H1 (cell line): ENCODE results near the gene ME3. TPM values are rescaled to one million over a fixed set of nuclear protein-coding genes. Genes with fewer than 3 reads are reported as not detected.

ENCODE experiments used
- CTCF ChIA-PET: fragments of 300-600 bp; sonication (Branson Sonifier 250); formaldehyde crosslinking; loops from one replicate; lab custom pipeline; 2021; ENCODE audit not compliant: partially characterized antibody; lab: Charles Lee
- POLR2A ChIA-PET: fragments of 300-600 bp; sonication (Branson Sonifier 250); formaldehyde crosslinking; loops from one replicate; lab custom pipeline; 2021; ENCODE audit warnings: inconsistent platforms; ENCODE audit not compliant: partially characterized antibody; lab: Charles Lee
- DNase-seq, 2 experiments: peaks; one replicate each; pipeline versions ENCODE4 v3.0.0 to v3.0.0-alpha.2; 2010 to 2022; ENCODE audit warnings: low spot score in 2 of 2, low read depth in 1 of 2, mixed read lengths in 1 of 2
- FAIRE-seq: peaks from 2 replicates; lab custom pipeline; 2011; peaks lifted over from hg19 to GRCh38; lab: Jason Lieb, UNC
- H2AFZ ChIP-seq: 2 replicates; pipeline ENCODE4 v1.8.1; 2012; ENCODE audit warnings: low read length, inconsistent platforms
- H2AK5ac ChIP-seq: 2 replicates; pipeline ENCODE4 v1.6.1; 2013; ENCODE audit warnings: low read depth, low read length
- H2BK120ac ChIP-seq: replicated peaks from 2 replicates; pipeline ENCODE3; 2013; ENCODE audit warnings: low read depth, low read length, inconsistent platforms
- H2BK12ac ChIP-seq: 2 replicates; pipeline ENCODE4 v1.6.1; 2013; ENCODE audit warnings: low read depth, low read length
- H2BK15ac ChIP-seq: 2 replicates; pipeline ENCODE4 v1.6.1; 2013; ENCODE audit warnings: low read length
- H2BK20ac ChIP-seq: 2 replicates; pipeline ENCODE4 v1.6.1; 2013; ENCODE audit warnings: low read length
- H2BK5ac ChIP-seq: 2 replicates; pipeline ENCODE4 v1.6.1; 2013; ENCODE audit warnings: low read depth, low read length
- H3K14ac ChIP-seq: 2 replicates; pipeline ENCODE4 v1.6.1; 2013; ENCODE audit warnings: inconsistent platforms; ENCODE audit not compliant: insufficient read length
- H3K18ac ChIP-seq: 2 replicates; pipeline ENCODE4 v1.6.1; 2013; ENCODE audit warnings: low read length; ENCODE audit errors: extremely low read depth
- H3K23ac ChIP-seq: 2 replicates; pipeline ENCODE4 v1.6.1; 2013; ENCODE audit warnings: inconsistent platforms; ENCODE audit not compliant: insufficient read length
- H3K23me2 ChIP-seq: 2 replicates; pipeline ENCODE4 v1.6.1; 2013; ENCODE audit warnings: low read depth, low read length
- H3K27ac ChIP-seq: 2 replicates; pipeline ENCODE4 v1.6.1; 2011; ENCODE audit warnings: low read depth, low read length, inconsistent platforms
- H3K27me3 ChIP-seq, 4 experiments: replicated peaks in 1 of 4; 1 replicate in 1 of 4; 2 replicates in 3 of 4; pipeline versions ENCODE4 v1.6.1 to v1.8.1; 2011 to 2013; ENCODE audit warnings: low read length in 3 of 4, mild to moderate bottlenecking in 3 of 4, inconsistent platforms in 2 of 4, mixed read lengths in 2 of 4, moderate library complexity in 1 of 4; ENCODE audit not compliant: control insufficient read depth in 3 of 4, insufficient read depth in 3 of 4; ENCODE audit errors: extremely low read depth in 1 of 4
- H3K36me3 ChIP-seq, 4 experiments: 2 replicates each; pipeline versions ENCODE4 v1.6.1 to v1.8.1; 2011 to 2013; ENCODE audit warnings: mild to moderate bottlenecking in 4 of 4, low read length in 3 of 4, moderate library complexity in 2 of 4, control low read depth in 1 of 4, inconsistent platforms in 1 of 4; ENCODE audit not compliant: insufficient read depth in 4 of 4, control insufficient read depth in 2 of 4
- H3K4ac ChIP-seq: replicated peaks from 2 replicates; pipeline ENCODE3; 2013; ENCODE audit warnings: low read length, low read depth, mixed read lengths, inconsistent platforms; ENCODE audit not compliant: insufficient read length
- H3K4me1 ChIP-seq, 4 experiments: replicated peaks in 1 of 4; 1 replicate in 1 of 4; 2 replicates in 3 of 4; pipeline versions ENCODE4 v1.6.1 to v1.8.1; 2011 to 2013; ENCODE audit warnings: low read length in 3 of 4, inconsistent platforms in 2 of 4, mixed read lengths in 1 of 4; ENCODE audit not compliant: insufficient read depth in 4 of 4, control insufficient read depth in 3 of 4
- H3K4me2 ChIP-seq, 2 experiments: 2 replicates each; pipeline versions ENCODE4 v1.6.1 to v1.8.1; 2011 to 2013; ENCODE audit warnings: low read depth in 2 of 2, low read length in 2 of 2, control low read depth in 1 of 2, inconsistent platforms in 1 of 2, mild to moderate bottlenecking in 1 of 2; ENCODE audit not compliant: insufficient read depth in 1 of 2
- H3K4me3 ChIP-seq, 4 experiments: fragments of 200-600, 300-600 bp in 1 of 4; sonication (generic), shearing (Covaris generic), sonication (Bioruptor Twin) in 1 of 4; 2 replicates each; pipeline versions ENCODE4 v1.5.1 to v1.8.1; 2011 to 2016; ENCODE audit warnings: low read length in 4 of 4, low read depth in 3 of 4, control low read depth in 2 of 4, inconsistent platforms in 2 of 4, mild to moderate bottlenecking in 2 of 4, mixed read lengths in 1 of 4, moderate library complexity in 1 of 4; ENCODE audit not compliant: insufficient read depth in 2 of 4; ENCODE audit errors: extremely low read depth in 1 of 4
- H3K56ac ChIP-seq: replicated peaks from 2 replicates; pipeline ENCODE3; 2013; ENCODE audit warnings: low read depth, mild to moderate bottlenecking, mixed read lengths, low read length, inconsistent platforms; ENCODE audit not compliant: insufficient read length
- H3K79me1 ChIP-seq: 2 replicates; pipeline ENCODE4 v1.6.1; 2013; ENCODE audit warnings: low read depth, low read length, control low read depth
- H3K79me2 ChIP-seq, 2 experiments: 2 replicates each; pipeline versions ENCODE4 v1.6.1 to v1.8.1; 2012 to 2013; ENCODE audit warnings: low read length in 2 of 2, mild to moderate bottlenecking in 2 of 2, inconsistent platforms in 1 of 2; ENCODE audit not compliant: insufficient read depth in 2 of 2, control insufficient read depth in 1 of 2
- H3K9ac ChIP-seq, 4 experiments: replicated peaks in 1 of 4; 1 replicate in 1 of 4; 2 replicates in 3 of 4; pipeline versions ENCODE4 v1.6.1 to v1.8.1; 2011 to 2013; ENCODE audit warnings: low read depth in 3 of 4, low read length in 3 of 4, control low read depth in 2 of 4, mild to moderate bottlenecking in 2 of 4, moderate library complexity in 2 of 4, inconsistent platforms in 1 of 4; ENCODE audit errors: extremely low read depth in 1 of 4
- H3K9me3 ChIP-seq, 2 experiments: 2 replicates each; pipeline versions ENCODE4 v1.6.1 to v1.8.1; 2012 to 2013; ENCODE audit warnings: mild to moderate bottlenecking in 2 of 2, moderate library complexity in 2 of 2, control low read depth in 1 of 2, inconsistent platforms in 1 of 2, low read depth in 1 of 2, low read length in 1 of 2, mixed read lengths in 1 of 2; ENCODE audit not compliant: insufficient read depth in 2 of 2
- H4K20me1 ChIP-seq, 2 experiments: replicated peaks in 1 of 2; 2 replicates each; pipeline versions ENCODE3 to v1.8.1; 2011 to 2013; ENCODE audit warnings: inconsistent platforms in 2 of 2, low read length in 2 of 2, mild to moderate bottlenecking in 1 of 2; ENCODE audit not compliant: insufficient read depth in 2 of 2, control insufficient read depth in 1 of 2
- H4K5ac ChIP-seq: 2 replicates; pipeline ENCODE4 v1.6.1; 2013; ENCODE audit warnings: low read length, low read depth, mixed read lengths, inconsistent platforms; ENCODE audit not compliant: insufficient read length
- H4K8ac ChIP-seq: 2 replicates; pipeline ENCODE4 v1.8.0; 2013; ENCODE audit warnings: mild to moderate bottlenecking, moderate library complexity, low read length, inconsistent platforms; ENCODE audit not compliant: insufficient read depth; ENCODE audit errors: extremely low read depth
- H4K91ac ChIP-seq: replicated peaks from 2 replicates; pipeline ENCODE3; 2013; ENCODE audit warnings: low read length, mixed read lengths, inconsistent platforms; ENCODE audit not compliant: insufficient read length
- CBX5 ChIP-seq: fragments of 300-800, 300-1000 bp; sonication (generic); IDR thresholded peaks from 2 replicates; pipeline ENCODE4 v1.7.1; 2016; ENCODE audit warnings: antibody characterized with exemption, low read length, low read depth
- HDAC6 ChIP-seq: IDR thresholded peaks from one replicate; pipeline ENCODE4 v1.7.1; 2012; ENCODE audit warnings: low read depth, mild to moderate bottlenecking, inconsistent platforms, low read length, moderate library complexity
- JUND ChIP-seq: IDR thresholded peaks from 2 replicates; pipeline ENCODE4 v1.6.1; 2011; ENCODE audit warnings: mild to moderate bottlenecking, improper control_type of control experiment, low read length
- USF2 ChIP-seq: IDR thresholded peaks from 2 replicates; pipeline ENCODE4 v1.6.1; 2011; ENCODE audit warnings: low read length, improper control_type of control experiment
- WGBS, 2 experiments: shearing (Covaris generic) in 1 of 2; methylation state at CpG; one replicate each; pipeline versions ENCODE4 v1.1.6 to v1.1.7; 2013 to 2015; ENCODE audit warnings: low lambda C conversion rate in 2 of 2, mixed read lengths in 2 of 2, inconsistent platforms in 1 of 2, low coverage in 1 of 2, missing lambda C conversion rate in 1 of 2; ENCODE audit not compliant: insufficient replicate concordance in 2 of 2, insufficient coverage in 1 of 2, insufficient read length in 1 of 2; ENCODE audit errors: extremely low coverage in 1 of 2, missing lambda C conversion rate in 1 of 2; 5-methylcytosine and 5-hydroxymethylcytosine counted together
- polyA plus RNA-seq, 7 experiments: library from polyadenylated mRNA; depleted of rRNA in 3 of 7; stranded (reverse) in 5 of 7; unstranded in 2 of 7; fragments of >200 nt in 5 of 7; fragments of 200-250 nt in 2 of 7; gene quantifications; 1 replicate in 5 of 7; 2 replicates in 1 of 7; 4 replicates in 1 of 7; pipeline versions ENCODE4 v1.2.1 to v1.2.3, GENCODE V29; 2011 to 2013; ENCODE audit warnings: missing spikeins in 2 of 7, mixed read lengths in 2 of 7
- total RNA-seq: library from RNA; stranded (reverse); fragmentation: NEBNext Ultra II Directional; extraction: Animal tissue kit (Norgen Biotek cat#: 25700); gene quantifications from 2 replicates; pipeline ENCODE4 v1.2.1, GENCODE V29; 2021

Gene ME3
- total and polyA plus RNA-seq, 2 of the 8 experiments (the other 6 are each of a cell fraction or from before 2014, with no cell fraction given), result 1.5 to 2.8 TPM

- Histone ChIP-seq H2BK12ac (no peak overlapping the region), H4K20me1 (no peaks in the 10 kb centered on the region), H3K18ac (no peak overlapping the region), H3K23me2 (no peaks in the 10 kb centered on the region), H4K91ac (no peak overlapping the region), H3K4me2 (no peak overlapping the region), H3K9ac (no peak overlapping the region), H2BK120ac (no peak overlapping the region), H4K8ac (no peak overlapping the region), H3K36me3 (no peaks in the 10 kb centered on the region), H2AK5ac (no peak overlapping the region), H3K23ac (no peak overlapping the region), H3K9me3 (no peaks in the 10 kb centered on the region), H3K4me3 (no peak overlapping the region), H3K56ac (no peak overlapping the region), H3K79me1 (no peaks in the 10 kb centered on the region), H3K4ac (no peak overlapping the region), H2BK5ac (no peak overlapping the region), H3K14ac (no peak overlapping the region), H3K27me3 (no peaks in the 10 kb centered on the region), H4K5ac (no peak overlapping the region), H2BK20ac (no peak overlapping the region; the same call in 1 of the 2 replicates), H2BK15ac (no peak overlapping the region), H3K27ac (no peak overlapping the region), H3K79me2 (no peaks in the 10 kb centered on the region), H2AFZ (no peak overlapping the region), H3K4me1 (peaks cover 0 to 10% (median 5%) of the 10 kb centered on the region in 4 experiments; a peak in 3 of 7 replicates)
- no peak for FAIRE-seq
- 88% methylated on average over 5 of the region's 5 CpGs; no CpG with 5 or more reads in 1 of the 2 experiments for WGBS, 2 experiments
- CTCF ChIA-PET, result interaction anchor here (0.9 to 2.6 kb wide), 12 partner anchors 8 to 120 kb away, joined by 3 to 7 read pairs (median 4); no protein-coding TSS in a partner anchor
- DNase-seq, result no peak
- POLR2A ChIA-PET, result no interaction called here
- TF ChIP-seq USF2 (no peak), JUND (no peak), HDAC6 (no peak), CBX5 (no peak)
These were observed 8.5 kb upstream of the ME3 start for GRCh38 chr11:86680716-86681482.
